HUES48 (cell line): ENCODE data around the gene DESI1.
"Not testable (repeated sequence)": the region's sequence is repeated elsewhere in the genome, so short reads cannot be mapped to it uniquely, and the experiment has no call there.

ENCODE experiments used
- H3K27ac ChIP-seq: one replicate; pipeline ENCODE4 v1.7.0; 2013; ENCODE audit warnings: low read depth, low read length, inconsistent platforms
- H3K27me3 ChIP-seq: 2 replicates; pipeline ENCODE4 v1.6.1; 2013; ENCODE audit warnings: mild to moderate bottlenecking, low read length; ENCODE audit not compliant: control insufficient read depth, insufficient read depth
- H3K36me3 ChIP-seq: 2 replicates; pipeline ENCODE4 v1.6.1; 2013; ENCODE audit warnings: low read length; ENCODE audit not compliant: control insufficient read depth, insufficient read depth
- H3K4me1 ChIP-seq: 2 replicates; pipeline ENCODE4 v1.6.1; 2013; ENCODE audit warnings: mild to moderate bottlenecking, low read length; ENCODE audit not compliant: control insufficient read depth, insufficient read depth
- H3K4me3 ChIP-seq: 2 replicates; pipeline ENCODE4 v1.5.1; 2013; ENCODE audit warnings: mild to moderate bottlenecking, low read depth, low read length
- H3K9ac ChIP-seq: 2 replicates; pipeline ENCODE4 v1.6.1; 2013; ENCODE audit warnings: mild to moderate bottlenecking, low read depth, low read length, moderate library complexity
- H3K9me3 ChIP-seq: 2 replicates; pipeline ENCODE4 v1.6.1; 2013; ENCODE audit warnings: low read length; ENCODE audit not compliant: control insufficient read depth, insufficient read depth

DESI1 gene

DNA sequence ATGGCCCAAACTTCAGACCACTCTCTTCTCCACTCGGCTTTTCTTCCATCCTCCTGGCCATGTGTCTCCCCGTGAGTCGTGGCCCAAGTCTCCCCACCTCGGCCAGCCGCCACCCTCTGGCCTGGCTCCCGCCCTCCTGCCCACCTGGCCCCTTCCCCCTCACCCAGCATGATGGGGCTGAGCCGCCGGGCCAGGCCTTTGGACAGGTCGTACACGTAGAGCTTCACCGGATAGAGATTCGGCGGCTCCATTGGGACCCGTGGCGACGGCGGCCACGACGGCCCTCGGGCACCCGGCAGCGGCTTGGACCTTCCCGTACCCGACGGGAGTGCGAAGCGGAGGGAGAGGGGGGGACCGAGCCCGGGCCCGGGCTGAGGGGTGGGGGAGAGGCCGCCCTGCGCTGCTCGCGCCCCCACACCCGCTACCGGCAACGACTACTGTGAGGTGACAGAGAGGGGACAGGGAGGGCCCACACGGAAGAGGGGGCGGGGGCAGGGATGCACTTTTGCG lies at the start of gene DESI1:
Gene DESI1, minus strand, starts transcription at position 455 of the 510 bp plus-strand sequence. Its CDS starts 204 bp downstream, at position 251.
- Histone ChIP-seq H3K27ac (peak within 1 kb of the TSS; percentile 99), H3K9ac (peak within 1 kb of the TSS; percentile 98), H3K4me1 (peaks cover 11% of the 10 kb centered on the region), H3K4me3 (peak within 1 kb of the TSS; percentile 94), H3K9me3 (no peaks in the 10 kb centered on the region), H3K27me3 (no peaks in the 10 kb centered on the region), H3K36me3 (peaks cover 32% of the 10 kb centered on the region)

DNA sequence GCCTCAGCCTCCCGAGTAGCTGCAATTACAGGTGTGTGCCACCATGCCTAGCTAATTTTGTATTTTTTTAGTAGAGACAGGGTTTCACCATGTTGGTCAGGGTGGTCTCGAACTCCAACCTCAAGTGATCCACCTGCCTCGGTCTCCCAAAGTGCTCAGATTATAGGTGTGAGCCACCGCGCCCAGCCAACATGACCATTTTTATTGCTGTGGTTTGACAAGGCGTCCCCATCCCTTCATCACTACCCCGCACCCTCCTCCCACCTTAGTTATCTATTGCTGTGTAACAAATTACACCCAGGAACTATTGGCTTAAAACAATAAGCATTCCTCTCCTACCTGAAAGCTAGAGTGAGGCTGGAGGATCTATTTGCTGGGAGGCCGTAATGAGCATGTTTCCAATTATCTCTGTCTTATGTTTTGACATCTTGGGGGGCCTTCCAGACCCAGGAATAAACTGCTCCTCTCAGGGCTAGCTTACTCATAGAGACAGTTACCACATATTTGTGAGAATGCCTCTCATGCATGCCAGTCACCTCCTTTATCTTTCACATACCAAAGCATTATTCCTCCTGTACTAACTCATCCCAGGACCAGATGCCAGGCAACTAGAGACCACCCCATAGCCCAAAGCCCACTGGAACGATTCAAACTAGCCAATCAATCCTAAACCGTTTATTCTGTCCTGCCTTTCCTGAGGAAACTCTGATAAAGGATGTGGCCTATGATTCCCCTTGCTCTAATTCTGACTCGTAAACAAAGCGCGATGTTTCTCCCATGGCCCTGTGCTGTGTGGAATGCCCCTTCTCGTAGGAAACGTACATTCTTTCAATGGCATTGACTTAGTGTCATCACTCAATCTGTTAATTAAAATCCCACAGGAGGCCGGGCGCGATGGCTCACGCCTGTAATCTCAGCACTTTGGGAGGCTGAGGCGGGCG lies 48.4 kb upstream of the DESI1 start:
- H3K9me3 ChIP-seq: no peaks in the 10 kb centered on the region
- peak overlapping the region; percentile 7 for H3K27ac ChIP-seq
- H3K4me3 ChIP-seq: no peak overlapping the region

DNA sequence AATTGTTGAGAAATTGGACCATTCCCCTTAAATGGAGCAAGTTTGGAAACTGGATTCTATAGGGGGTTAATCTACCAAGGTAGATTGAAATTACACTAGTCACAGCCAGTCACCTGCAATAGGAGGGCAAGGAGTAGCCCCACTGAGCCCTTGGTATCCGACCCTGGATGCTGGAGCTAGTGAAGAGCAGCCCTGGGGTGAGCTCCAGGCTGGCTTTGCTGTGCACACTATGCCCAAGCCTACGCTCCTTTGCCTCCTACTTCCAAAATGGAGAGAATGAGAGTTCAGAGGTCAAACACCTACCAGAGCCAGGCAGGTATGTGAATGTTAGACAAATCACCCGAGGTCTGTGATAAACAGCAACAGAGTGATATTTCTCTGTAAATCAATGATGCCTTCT lies 44.1 kb upstream of the DESI1 start:
- peaks cover 55% of the 10 kb centered on the region for H3K36me3 ChIP-seq

More for the DNA sequence above, 48.4 kb upstream of the DESI1 start:
- Histone ChIP-seq H3K9ac (no peak overlapping the region), H3K4me1 (peaks cover 11% of the 10 kb centered on the region; the same call in 1 of the 2 replicates), H3K36me3 (peaks cover 32% of the 10 kb centered on the region), H3K27me3 (no peaks in the 10 kb centered on the region)

DNA sequence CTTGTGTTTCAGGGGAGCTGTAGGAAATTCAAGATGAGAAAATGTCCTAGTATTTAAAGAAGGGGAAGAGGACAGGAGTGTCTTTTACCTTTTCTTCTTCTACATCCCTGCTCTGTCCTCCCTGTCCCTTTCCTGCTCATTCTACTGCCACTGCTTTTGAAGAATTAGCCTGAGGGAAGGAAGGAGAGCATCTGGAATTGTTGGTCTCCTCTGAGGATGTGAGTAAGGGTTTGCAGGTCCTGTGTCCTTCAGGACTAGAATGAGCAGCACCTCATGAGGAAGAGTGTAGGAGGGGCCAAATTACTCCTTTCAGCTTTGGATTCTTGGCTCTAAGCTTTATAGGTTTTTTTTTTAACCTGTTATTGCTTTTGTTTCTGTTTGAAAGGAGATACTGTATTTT lies 43.6 kb upstream of the DESI1 start:
- Histone ChIP-seq H3K27ac (no peak overlapping the region), H3K9ac (no peak overlapping the region), H3K4me1 (peaks cover 11% of the 10 kb centered on the region; the same call in 1 of the 2 replicates), H3K4me3 (no peak overlapping the region), H3K36me3 (peaks cover 60% of the 10 kb centered on the region), H3K27me3 (no peaks in the 10 kb centered on the region), H3K9me3 (no peaks in the 10 kb centered on the region)

More for the DNA sequence above, 44.1 kb upstream of the DESI1 start:
- H3K4me3 ChIP-seq: no peak overlapping the region
- H3K27me3 ChIP-seq: no peaks in the 10 kb centered on the region
- H3K4me1 ChIP-seq: peaks cover 11% of the 10 kb centered on the region; the same call in 1 of the 2 replicates
- H3K9me3 ChIP-seq: no peaks in the 10 kb centered on the region
- H3K9ac ChIP-seq: no peak overlapping the region
- peak overlapping the region; percentile 1 for H3K27ac ChIP-seq

DNA sequence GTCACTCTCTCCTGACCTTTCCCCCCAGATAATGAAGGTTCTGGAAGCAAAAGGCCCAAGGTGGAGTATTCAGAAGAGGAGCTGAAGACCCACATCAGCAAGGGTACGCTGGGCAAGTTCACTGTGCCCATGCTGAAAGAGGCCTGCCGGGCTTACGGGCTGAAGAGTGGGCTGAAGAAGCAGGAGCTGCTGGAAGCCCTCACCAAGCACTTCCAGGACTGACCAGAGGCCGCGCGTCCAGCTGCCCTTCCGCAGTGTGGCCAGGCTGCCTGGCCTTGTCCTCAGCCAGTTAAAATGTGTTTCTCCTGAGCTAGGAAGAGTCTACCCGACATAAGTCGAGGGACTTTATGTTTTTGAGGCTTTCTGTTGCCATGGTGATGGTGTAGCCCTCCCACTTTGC lies 42.8 kb upstream of the DESI1 start:
- H3K27ac ChIP-seq, H3K4me3 ChIP-seq, H3K9ac ChIP-seq, H3K9me3 ChIP-seq, H3K27me3 ChIP-seq: not testable (repeated sequence)
- peaks cover 69% of the 10 kb centered on the region for H3K36me3 ChIP-seq
- peaks cover 11% of the 10 kb centered on the region; the same call in 1 of the 2 replicates for H3K4me1 ChIP-seq

DNA sequence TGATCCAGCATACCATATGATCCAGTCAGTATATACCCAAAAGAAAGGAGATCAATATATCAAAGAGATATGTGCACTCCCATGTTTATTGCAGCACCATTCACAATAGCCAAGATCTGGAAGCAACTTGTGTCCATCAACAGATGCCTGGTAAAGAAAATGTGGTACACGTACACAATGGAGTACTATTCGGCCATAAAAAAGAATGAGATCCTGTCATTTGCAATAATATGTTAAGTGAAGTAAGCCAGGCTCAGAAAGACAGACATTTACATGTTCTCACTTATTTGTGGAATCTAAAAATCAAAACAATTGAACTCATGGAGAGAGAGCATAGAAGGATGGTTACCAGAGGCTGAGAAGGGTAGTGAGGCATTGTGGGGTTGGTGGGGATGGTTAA lies 40.9 kb upstream of the DESI1 start:
- Histone ChIP-seq H3K9ac (no peak overlapping the region), H3K27me3 (no peaks in the 10 kb centered on the region), H3K27ac (no peak overlapping the region), H3K9me3 (no peaks in the 10 kb centered on the region), H3K4me1 (no peaks in the 10 kb centered on the region), H3K36me3 (peaks cover 87% of the 10 kb centered on the region), H3K4me3 (no peak overlapping the region)

DNA sequence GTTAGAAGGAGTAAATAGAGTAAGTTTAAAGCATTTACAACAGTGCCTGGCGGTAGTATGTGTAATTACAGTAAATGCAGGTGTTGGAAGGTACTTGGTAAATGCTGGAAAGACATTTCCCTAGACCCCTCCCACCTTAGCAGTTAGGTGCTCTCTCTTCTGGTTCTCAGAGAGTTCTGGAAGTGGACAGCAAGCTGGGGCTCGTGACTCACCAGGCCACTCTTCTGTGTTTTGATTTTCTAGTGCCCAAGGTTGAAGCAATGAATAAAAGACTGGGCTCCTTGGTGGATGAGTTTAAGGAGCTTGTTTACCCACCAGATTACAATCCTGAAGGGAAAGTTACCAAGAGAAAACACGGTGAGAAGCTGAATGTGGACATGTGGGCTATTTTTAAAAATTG lies 40.2 kb upstream of the DESI1 start:
- no peak overlapping the region for H3K4me3 ChIP-seq
- no peak overlapping the region for H3K27ac ChIP-seq
- no peak overlapping the region for H3K9ac ChIP-seq
- H3K9me3 ChIP-seq: no peaks in the 10 kb centered on the region
- peaks cover 93% of the 10 kb centered on the region for H3K36me3 ChIP-seq
- no peaks in the 10 kb centered on the region for H3K27me3 ChIP-seq
- no peaks in the 10 kb centered on the region for H3K4me1 ChIP-seq

DNA sequence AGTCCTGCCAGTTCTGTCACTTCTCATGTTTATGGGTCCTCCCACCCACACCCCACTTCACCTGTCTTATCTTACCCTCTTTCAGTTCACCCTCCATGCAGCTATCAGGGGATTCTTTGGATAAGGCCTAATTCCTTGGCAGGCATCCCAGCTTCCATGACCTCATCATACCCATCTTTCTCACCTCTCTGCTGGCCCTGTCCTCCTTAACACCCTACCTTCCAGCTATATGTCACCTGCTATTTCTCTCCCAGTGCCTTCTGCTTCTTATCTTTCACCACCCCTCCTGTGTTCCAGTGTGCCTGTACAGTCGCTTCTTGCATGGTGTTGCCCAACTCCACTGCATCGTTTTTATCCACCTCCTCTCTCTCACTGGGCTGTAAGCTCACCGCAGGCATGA lies 39.6 kb upstream of the DESI1 start:
- Histone ChIP-seq H3K27me3 (no peaks in the 10 kb centered on the region), H3K4me3 (no peak overlapping the region), H3K9ac (no peak overlapping the region), H3K36me3 (peaks cover 99% of the 10 kb centered on the region), H3K27ac (no peak overlapping the region), H3K9me3 (no peaks in the 10 kb centered on the region), H3K4me1 (no peaks in the 10 kb centered on the region)

DNA sequence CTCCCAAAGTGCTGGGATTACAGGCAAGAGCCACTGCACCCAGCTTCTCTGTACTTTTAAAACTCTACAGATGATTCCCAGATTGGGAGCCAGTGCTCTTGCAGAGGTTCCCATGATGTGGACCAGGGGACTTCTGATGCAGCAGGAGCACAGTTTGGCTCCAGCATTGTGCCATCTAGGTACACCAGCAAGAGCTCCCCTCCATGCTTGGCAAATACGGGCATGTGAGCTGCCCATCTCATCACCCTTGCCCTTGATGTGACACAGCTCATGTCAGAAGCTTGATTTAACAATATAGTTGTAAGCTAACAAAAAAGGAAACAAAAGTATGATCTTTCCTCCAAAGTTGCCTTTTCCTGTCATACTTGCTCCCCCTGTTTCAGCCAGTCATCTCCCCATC lies 39.1 kb upstream of the DESI1 start:
- Histone ChIP-seq H3K4me1 (no peaks in the 10 kb centered on the region), H3K4me3 (no peak overlapping the region), H3K27ac (no peak overlapping the region), H3K36me3 (peaks cover 99% of the 10 kb centered on the region), H3K9me3 (no peaks in the 10 kb centered on the region), H3K9ac (no peak overlapping the region), H3K27me3 (no peaks in the 10 kb centered on the region)

DNA sequence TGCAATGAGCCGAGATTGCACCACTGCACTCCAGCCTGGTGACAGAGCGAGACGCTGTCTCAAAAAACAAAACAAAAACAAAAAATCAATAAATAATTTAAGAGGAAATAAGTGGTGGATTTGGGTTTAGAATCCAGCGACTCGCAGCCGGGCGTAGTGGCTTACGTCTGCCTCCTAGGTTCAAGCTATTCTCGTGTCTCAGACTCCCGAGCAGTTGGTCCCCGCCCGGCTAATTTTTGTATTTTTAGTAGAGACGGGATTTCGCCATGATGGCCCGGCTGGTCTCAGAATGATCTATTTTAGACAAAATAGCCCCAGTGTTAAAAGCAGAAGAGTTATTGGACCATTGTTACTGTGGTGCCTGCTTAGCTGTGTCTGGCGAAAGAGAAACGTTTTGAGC lies 38.0 kb upstream of the DESI1 start:
- Histone ChIP-seq H3K4me3 (no peak overlapping the region), H3K9ac (no peak overlapping the region), H3K36me3 (peaks cover 99% of the 10 kb centered on the region), H3K9me3 (no peaks in the 10 kb centered on the region), H3K27ac (no peak overlapping the region), H3K4me1 (no peaks in the 10 kb centered on the region), H3K27me3 (no peaks in the 10 kb centered on the region)

DNA sequence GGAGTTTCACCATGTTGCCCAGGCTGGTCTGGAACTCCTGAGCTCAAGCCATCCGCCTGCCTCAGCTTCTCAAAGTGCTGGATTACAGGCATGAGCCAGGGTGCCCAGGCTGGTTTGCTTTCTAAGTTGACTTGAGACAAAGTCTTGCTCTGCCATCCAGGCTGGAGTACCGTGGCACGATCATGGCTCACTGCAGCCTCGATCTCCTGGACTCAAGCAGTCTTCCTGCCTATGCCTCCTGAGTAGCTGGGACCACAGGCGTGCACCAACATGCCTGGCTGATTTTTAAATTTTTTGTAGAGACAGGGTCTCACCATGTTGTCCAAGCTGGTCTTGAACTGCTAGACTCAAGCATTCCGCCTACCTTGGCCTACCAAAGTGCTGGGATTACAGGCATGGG lies 36.9 kb upstream of the DESI1 start:
- H3K4me1 ChIP-seq: no peaks in the 10 kb centered on the region
- H3K9ac ChIP-seq: no peak overlapping the region
- H3K4me3 ChIP-seq: no peak overlapping the region
- H3K36me3 ChIP-seq: peaks cover 99% of the 10 kb centered on the region
- no peaks in the 10 kb centered on the region for H3K9me3 ChIP-seq
- no peaks in the 10 kb centered on the region for H3K27me3 ChIP-seq
- no peak overlapping the region for H3K27ac ChIP-seq
